Stimulated activated CD4-positive, alpha-beta T cell treated with anti-CD3 and anti-CD28 coated beads, Interleukin-4, amount 100 ng/mL, for 4 hours (primary cell): ENCODE results near the gene EXTL1.

ENCODE experiments used
- DNase-seq, 2 experiments: peaks; one replicate each; pipeline ENCODE4 v3.0.0-alpha.2; 2020

Gene EXTL1

GRCh38 chr1:26044971-26045721 lies 23.6 kb downstream of the EXTL1 start:
- no peak for DNase-seq

- DNase-seq, result no peak
These were observed 24.2 kb downstream of the EXTL1 start, which contains the start of gene SLC30A2 for GRCh38 chr1:26045722-26046245. Gene SLC30A2, minus strand, starts transcription at chr1:26046118. Its CDS starts 222 bp downstream, at chr1:26045896.

- no peak for DNase-seq
These were observed 24.9 kb downstream of the EXTL1 start for GRCh38 chr1:26046246-26047095.

GRCh38 chr1:26047278-26047874 lies 25.8 kb downstream of the EXTL1 start:
- DNase-seq, result no peak

GRCh38 chr1:26049531-26050247 lies 28.1 kb downstream of the EXTL1 start:
- DNase-seq, result no peak

- no peak for DNase-seq
These were observed 28.7 kb downstream of the EXTL1 start for GRCh38 chr1:26050248-26050640.

GRCh38 chr1:26053718-26054560 lies 32.4 kb downstream of the EXTL1 start:
- DNase-seq, result no peak

- no peak for DNase-seq
These were observed 33.5 kb downstream of the EXTL1 start for GRCh38 chr1:26055041-26055440.

- DNase-seq, result no peak
These were observed 35.6 kb downstream of the EXTL1 start for GRCh38 chr1:26057189-26057588.

- no peak for DNase-seq
These were observed 36.5 kb downstream of the EXTL1 start for GRCh38 chr1:26058052-26058595.

- DNase-seq, result no peak
These were observed 38.3 kb downstream of the EXTL1 start for GRCh38 chr1:26059906-26060305.

GRCh38 chr1:26060832-26061574 lies 39.4 kb downstream of the EXTL1 start:
- DNase-seq, result no peak

GRCh38 chr1:26064553-26064952 lies 43.0 kb downstream of the EXTL1 start:
- no peak for DNase-seq

- DNase-seq, result no peak
These were observed 44.6 kb downstream of the EXTL1 start for GRCh38 chr1:26066160-26066559.

GRCh38 chr1:26066857-26067256 lies 45.3 kb downstream of the EXTL1 start:
- no peak for DNase-seq

GRCh38 chr1:26067432-26067911 lies 45.9 kb downstream of the EXTL1 start, which contains the start of gene TRIM63:
Gene TRIM63, minus strand, starts transcription at chr1:26067630. Its CDS starts 136 bp downstream, at chr1:26067494.
- DNase-seq, result no peak

- DNase-seq, result no peak
These were observed 48.3 kb downstream of the EXTL1 start for GRCh38 chr1:26069941-26070295.

- no peak for DNase-seq
These were observed 48.9 kb downstream of the EXTL1 start for GRCh38 chr1:26070296-26070962.

GRCh38 chr1:26070963-26071342 lies 49.4 kb downstream of the EXTL1 start:
- no peak for DNase-seq

GRCh38 chr1:26072305-26072704 lies 50.7 kb downstream of the EXTL1 start:
- no peak for DNase-seq
